ENCODE results near the gene SPATA46. TPM values are rescaled to one million over a fixed set of nuclear protein-coding genes. Genes with fewer than 3 reads are reported as not detected.

The SPATA46 gene
- polyA plus RNA-seq, 1 donor (not counting 4 experiments of a cell fraction or from before 2014, with no cell fraction given), result not detected

- no peak overlapping the region for H3K27ac ChIP-seq (ENCODE audit: control insufficient read depth, insufficient read depth, low read length)
Measured at GRCh38 chr1:162373072-162373427, 3.6 kb downstream of the SPATA46 start.

GRCh38 chr1:162372159-162373071, 4.2 kb downstream of the SPATA46 start:
- no peaks in the 10 kb centered on the region for H3K9me1 ChIP-seq (ENCODE audit: control insufficient read depth, extremely low read depth, insufficient read depth, low read length)
- TF ChIP-seq CTCF (optimal IDR thresholded peaks at IDR 0.05 in 1 of 3, IDR thresholded peaks at IDR 0.05 in 1 of 3, conservative IDR thresholded peaks at IDR 0.05 in 1 of 3; ENCODE audit: extremely low read depth in 1 of 3, insufficient read depth in 2 of 3, low read length in 3 of 3) (no peak), EZH2 (IDR thresholded peaks at IDR 0.05; ENCODE audit: low read length) (no peak)
- peak; percentile 32 for FAIRE-seq
- no peak overlapping the region for H2AFZ ChIP-seq (ENCODE audit: control insufficient read depth, low read length)
- no peaks in the 10 kb centered on the region for H3K79me2 ChIP-seq (ENCODE audit: control insufficient read depth, insufficient read depth, low read length)
- H3K9me3 ChIP-seq (ENCODE audit: control insufficient read depth, low read depth, low read length), result no peaks in the 10 kb centered on the region
- no peaks in the 10 kb centered on the region for H3K27me3 ChIP-seq (ENCODE audit: control insufficient read depth, extremely low read depth, insufficient read depth, low read length)
- no peaks in the 10 kb centered on the region for H3K36me3 ChIP-seq (ENCODE audit: control insufficient read depth in 2 of 2, extremely low read depth in 1 of 2, insufficient read depth in 2 of 2, low read length in 2 of 2)
- DNase-seq (ENCODE audit: low read depth, low spot score), result no peak
- peak overlapping the region; percentile 37 for H3K27ac ChIP-seq (ENCODE audit: control insufficient read depth, insufficient read depth, low read length)
- peaks cover 29% of the 10 kb centered on the region for H3K4me1 ChIP-seq (ENCODE audit: control insufficient read depth, extremely low read depth, insufficient read depth, low read length)
- H3K9ac ChIP-seq (ENCODE audit: control insufficient read depth, extremely low read depth, insufficient read depth, low read length), result no peak overlapping the region
- H3K4me2 ChIP-seq (ENCODE audit: control insufficient read depth, extremely low read depth, insufficient read depth, low read depth, low read length), result no peak overlapping the region
- H4K20me1 ChIP-seq (ENCODE audit: control insufficient read depth, extremely low read depth, insufficient read depth, low read length), result no peaks in the 10 kb centered on the region
- dilution Hi-C loops (cut with MboI; ENCODE audit: extremely low pct_ligation_motif_present, low sequenced_read_pairs), result no loop called here
- no peak overlapping the region for H3K4me3 ChIP-seq (ENCODE audit: control insufficient read depth in 2 of 3, extremely low read depth in 1 of 3, insufficient read depth in 2 of 3, low read depth in 1 of 3, low read length in 3 of 3)

More at GRCh38 chr1:162373072-162373427, 3.6 kb downstream of the SPATA46 start:
- Histone ChIP-seq H3K36me3 (ENCODE audit: control insufficient read depth in 2 of 2, extremely low read depth in 1 of 2, insufficient read depth in 2 of 2, low read length in 2 of 2) (no peaks in the 10 kb centered on the region), H3K27me3 (ENCODE audit: control insufficient read depth, extremely low read depth, insufficient read depth, low read length) (no peaks in the 10 kb centered on the region), H3K79me2 (ENCODE audit: control insufficient read depth, insufficient read depth, low read length) (no peaks in the 10 kb centered on the region), H3K4me2 (ENCODE audit: control insufficient read depth, extremely low read depth, insufficient read depth, low read depth, low read length) (no peak overlapping the region), H3K9me1 (ENCODE audit: control insufficient read depth, extremely low read depth, insufficient read depth, low read length) (no peaks in the 10 kb centered on the region), H3K4me1 (ENCODE audit: control insufficient read depth, extremely low read depth, insufficient read depth, low read length) (peaks cover 29% of the 10 kb centered on the region), H3K9ac (ENCODE audit: control insufficient read depth, extremely low read depth, insufficient read depth, low read length) (no peak overlapping the region), H4K20me1 (ENCODE audit: control insufficient read depth, extremely low read depth, insufficient read depth, low read length) (no peaks in the 10 kb centered on the region), H3K4me3 (ENCODE audit: control insufficient read depth in 2 of 3, extremely low read depth in 1 of 3, insufficient read depth in 2 of 3, low read depth in 1 of 3, low read length in 3 of 3) (no peak overlapping the region), H3K9me3 (ENCODE audit: control insufficient read depth, low read depth, low read length) (no peaks in the 10 kb centered on the region), H2AFZ (ENCODE audit: control insufficient read depth, low read length) (no peak overlapping the region)
- dilution Hi-C loops (cut with MboI; ENCODE audit: extremely low pct_ligation_motif_present, low sequenced_read_pairs), result no loop called here
- no peak for TF ChIP-seq EZH2 (IDR thresholded peaks at IDR 0.05; ENCODE audit: low read length)
- TF ChIP-seq CTCF (optimal IDR thresholded peaks at IDR 0.05 in 1 of 3, IDR thresholded peaks at IDR 0.05 in 1 of 3, conservative IDR thresholded peaks at IDR 0.05 in 1 of 3; ENCODE audit: extremely low read depth in 1 of 3, insufficient read depth in 2 of 3, low read length in 3 of 3), result no peak
- FAIRE-seq (no peak), DNase-seq (ENCODE audit: low read depth, low spot score) (no peak)

All from keratinocyte (primary cell).